ENCODE results near the gene SCAI. TPM values are rescaled to one million over a fixed set of nuclear protein-coding genes. Genes with fewer than 3 reads are reported as not detected.

Gene SCAI
- total and polyA plus RNA-seq, 2 of the 4 experiments (the other 2 are of a cell fraction): 3.6 to 14.5 TPM

DNA sequence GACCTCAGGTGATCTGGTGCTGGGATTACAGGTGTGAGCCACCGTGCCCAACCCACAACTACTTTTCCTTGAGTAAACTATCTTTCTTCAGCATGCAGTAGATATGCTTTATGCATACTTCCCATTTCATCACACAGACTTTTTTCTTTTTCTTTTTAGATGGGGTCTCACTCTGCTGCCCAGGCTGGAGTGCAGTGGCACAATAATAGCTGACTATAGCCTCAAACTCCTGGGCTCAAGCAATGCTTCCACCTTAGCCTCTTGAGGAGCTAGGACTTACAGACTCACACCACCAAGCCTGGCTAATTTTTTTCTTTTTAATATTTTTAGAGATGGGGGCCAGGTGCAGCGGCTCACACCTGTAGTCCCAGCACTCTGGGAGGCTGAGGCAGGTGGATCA is 23.4 kb upstream of the SCAI start:
- H3K56ac ChIP-seq (ENCODE audit: extremely low read depth, insufficient read depth, low read length): no peak overlapping the region
- H3K9me1 ChIP-seq (ENCODE audit: insufficient read depth, low read length): peaks cover 3% of the 10 kb centered on the region; the same call in 1 of the 2 replicates
- ATAC-seq (ENCODE audit: low read depth) (no peak), DNase-seq (no peak)
- H3K27ac ChIP-seq (ENCODE audit: insufficient read depth, low read length): no peak overlapping the region
- intact Hi-C loops (cut with micrococcal nuclease) (no loop called here), in situ Hi-C loops (cut with MboI; ENCODE audit: low sequenced_read_pairs) (no loop called here), dilution Hi-C loops (cut with HindIII; ENCODE audit: low sequenced_read_pairs, unreplicated experiment) (no loop called here)
- no peaks in the 10 kb centered on the region for H3K9me3 ChIP-seq (ENCODE audit: control insufficient read depth, insufficient read depth, low read length)
- H3K4me1 ChIP-seq (ENCODE audit: control insufficient read depth, insufficient read depth, low read length): peaks cover 10% of the 10 kb centered on the region
- H4K91ac ChIP-seq (ENCODE audit: insufficient read depth, low read depth, low read length): no peak overlapping the region
- peaks cover 23 to 62% of the 10 kb centered on the region in 2 experiments for H3K79me1 ChIP-seq (ENCODE audit: low read depth in 1 of 2, low read length in 2 of 2)
- POLR2A ChIA-PET (ENCODE audit: unreplicated experiment): no interaction called here
- H3K36me3 ChIP-seq (ENCODE audit: control insufficient read depth, insufficient read depth, low read length): no peaks in the 10 kb centered on the region
- no peak overlapping the region for H2BK15ac ChIP-seq (ENCODE audit: low read depth, low read length)
- H3K27me3 ChIP-seq (ENCODE audit: control insufficient read depth, insufficient read depth, low read length): no peaks in the 10 kb centered on the region
- no peak overlapping the region for H3K4me3 ChIP-seq (ENCODE audit: insufficient read depth, low read depth, low read length)
- WGBS, 2 experiments (ENCODE audit: extremely low coverage in 2 of 2, insufficient read length in 1 of 2): 100% methylated on average over 1 of the region's 2 CpGs; no CpG with 5 or more reads in 1 of the 2 experiments
- CTCF ChIA-PET: no interaction called here
- no peak overlapping the region for H3K9ac ChIP-seq (ENCODE audit: low read depth, low read length)
- H3K14ac ChIP-seq (replicated peaks; ENCODE audit: low read depth, low read length): no peak overlapping the region
- H2BK20ac ChIP-seq (ENCODE audit: low read depth, low read length): no peak overlapping the region
- no peak overlapping the region for H4K5ac ChIP-seq (ENCODE audit: low read depth, low read length)
- H2AK5ac ChIP-seq (ENCODE audit: low read depth, low read length): no peak overlapping the region
- no peak overlapping the region for H2BK5ac ChIP-seq (ENCODE audit: low read depth, low read length, poor library complexity, severe bottlenecking)
- H2BK120ac ChIP-seq (ENCODE audit: low read depth, low read length): no peak overlapping the region
- no peak overlapping the region for H2AFZ ChIP-seq (replicated peaks; ENCODE audit: low read length, poor library complexity)
- TF ChIP-seq POLR2A (IDR thresholded peaks at IDR 0.05; ENCODE audit: low read depth, low read length) (no peak), BHLHE40 (IDR thresholded peaks at IDR 0.05; ENCODE audit: low read depth, low read length) (no peak), NFE2L2 (IDR thresholded peaks at IDR 0.05; ENCODE audit: low read depth, low read length) (no peak), FOS (IDR thresholded peaks at IDR 0.05; ENCODE audit: low read depth, low read length) (no peak), MAFK (IDR thresholded peaks at IDR 0.05; ENCODE audit: low read depth, low read length) (no peak), MAZ (IDR thresholded peaks at IDR 0.05; ENCODE audit: borderline replicate concordance, low read depth, low read length) (no peak), MXI1 (IDR thresholded peaks at IDR 0.05; ENCODE audit: borderline replicate concordance, low read depth, low read length) (no peak), SMC3 (IDR thresholded peaks at IDR 0.05; ENCODE audit: low read depth, low read length) (no peak), RAD21 (IDR thresholded peaks at IDR 0.05; ENCODE audit: low read length) (no peak), RCOR1 (IDR thresholded peaks at IDR 0.05; ENCODE audit: insufficient replicate concordance, low read length) (no peak)
- TF ChIP-seq, protein P1, sequence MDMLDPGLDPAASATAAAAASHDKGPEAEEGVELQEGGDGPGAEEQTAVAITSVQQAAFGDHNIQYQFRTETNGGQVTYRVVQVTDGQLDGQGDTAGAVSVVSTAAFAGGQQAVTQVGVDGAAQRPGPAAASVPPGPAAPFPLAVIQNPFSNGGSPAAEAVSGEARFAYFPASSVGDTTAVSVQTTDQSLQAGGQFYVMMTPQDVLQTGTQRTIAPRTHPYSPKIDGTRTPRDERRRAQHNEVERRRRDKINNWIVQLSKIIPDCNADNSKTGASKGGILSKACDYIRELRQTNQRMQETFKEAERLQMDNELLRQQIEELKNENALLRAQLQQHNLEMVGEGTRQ (IDR thresholded peaks at IDR 0.05; ENCODE audit: low read depth, low read length): no peak
- TF ChIP-seq, protein P2, sequence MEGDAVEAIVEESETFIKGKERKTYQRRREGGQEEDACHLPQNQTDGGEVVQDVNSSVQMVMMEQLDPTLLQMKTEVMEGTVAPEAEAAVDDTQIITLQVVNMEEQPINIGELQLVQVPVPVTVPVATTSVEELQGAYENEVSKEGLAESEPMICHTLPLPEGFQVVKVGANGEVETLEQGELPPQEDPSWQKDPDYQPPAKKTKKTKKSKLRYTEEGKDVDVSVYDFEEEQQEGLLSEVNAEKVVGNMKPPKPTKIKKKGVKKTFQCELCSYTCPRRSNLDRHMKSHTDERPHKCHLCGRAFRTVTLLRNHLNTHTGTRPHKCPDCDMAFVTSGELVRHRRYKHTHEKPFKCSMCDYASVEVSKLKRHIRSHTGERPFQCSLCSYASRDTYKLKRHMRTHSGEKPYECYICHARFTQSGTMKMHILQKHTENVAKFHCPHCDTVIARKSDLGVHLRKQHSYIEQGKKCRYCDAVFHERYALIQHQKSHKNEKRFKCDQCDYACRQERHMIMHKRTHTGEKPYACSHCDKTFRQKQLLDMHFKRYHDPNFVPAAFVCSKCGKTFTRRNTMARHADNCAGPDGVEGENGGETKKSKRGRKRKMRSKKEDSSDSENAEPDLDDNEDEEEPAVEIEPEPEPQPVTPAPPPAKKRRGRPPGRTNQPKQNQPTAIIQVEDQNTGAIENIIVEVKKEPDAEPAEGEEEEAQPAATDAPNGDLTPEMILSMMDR (conservative IDR thresholded peaks at IDR 0.05; ENCODE audit: low read depth, low read length): no peak
- H3K4me2 ChIP-seq (ENCODE audit: low read depth, low read length): no peak overlapping the region
- H3K23ac ChIP-seq (ENCODE audit: low read depth, low read length): no peak overlapping the region
- H4K20me1 ChIP-seq (ENCODE audit: insufficient read depth, low read length): no peaks in the 10 kb centered on the region; the same call in 1 of the 2 replicates
- BruUV-seq (replicated peaks): no TSS peak
- no peak overlapping the region for H4K8ac ChIP-seq (ENCODE audit: low read depth in 2 of 2, low read length in 2 of 2)
- H3K4ac ChIP-seq (ENCODE audit: low read depth, low read length): no peak overlapping the region
- no peak overlapping the region for H3K18ac ChIP-seq (ENCODE audit: low read depth, low read length)
- no peak overlapping the region for H2AK9ac ChIP-seq (replicated peaks; ENCODE audit: low read depth, low read length, poor library complexity)
